Activated CD8-positive, alpha-beta memory T cell treated with anti-CD3 and anti-CD28 coated beads for 24 hours (primary cell): Measurements from ENCODE around the gene ABHD13.
"Not testable (repeated sequence)": the region's sequence is repeated elsewhere in the genome, so short reads cannot be mapped to it uniquely, and the experiment has no call there.

Experiments used
- DNase-seq: peaks from one replicate; pipeline ENCODE4 v3.0.0-alpha.2; 2020

Gene ABHD13

DNA sequence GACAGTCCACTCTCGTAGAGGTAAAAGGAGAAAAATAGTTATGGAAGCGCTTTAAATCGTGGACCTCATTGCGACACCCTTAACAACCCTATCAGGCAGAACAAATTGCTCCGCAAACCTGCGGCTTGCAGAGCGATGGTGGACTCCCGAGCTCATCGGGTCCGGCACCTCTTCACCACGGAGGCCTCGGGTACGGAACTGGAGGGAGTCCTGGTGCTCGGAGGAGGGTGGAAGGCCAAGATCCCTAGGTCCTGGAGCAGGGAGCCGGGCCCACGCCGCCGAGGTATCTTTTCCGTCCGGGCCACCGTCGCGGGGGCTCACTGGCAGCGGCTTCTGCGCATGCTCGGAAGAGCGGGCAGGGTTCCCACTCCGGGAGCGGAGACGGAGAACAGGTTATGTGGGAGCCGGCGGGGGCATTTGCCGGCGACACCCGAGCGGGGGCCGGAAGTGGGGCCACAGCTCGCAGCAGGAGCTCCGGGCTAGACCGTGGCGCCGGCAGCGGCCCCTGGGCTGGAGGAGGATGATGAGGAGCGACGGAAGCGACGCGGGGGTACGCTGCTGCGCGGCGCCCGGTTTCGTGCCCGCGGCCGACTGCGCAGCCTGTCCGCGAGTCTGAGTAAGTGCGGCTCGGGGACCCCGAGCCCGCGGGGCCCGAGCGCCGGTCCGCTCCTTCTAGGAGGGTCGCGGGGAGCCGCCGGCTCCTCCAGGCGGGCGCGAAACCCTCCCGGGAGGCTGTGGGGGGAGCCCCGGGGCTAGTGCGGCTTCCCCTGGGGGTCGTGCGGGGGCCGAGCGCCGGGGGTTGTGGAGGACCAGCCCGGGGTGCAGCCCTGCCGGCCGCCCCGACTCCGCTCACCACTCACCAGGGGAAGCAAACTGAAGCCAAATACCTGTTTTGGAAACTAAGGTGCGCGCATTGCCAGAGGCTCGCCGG lies at the start of gene ABHD13:
ABHD13 (plus strand) TSS at position 349 of the 931 bp plus-strand sequence. CDS start 10,827 bp downstream, outside the sequence.
- DNase-seq, result peak; percentile 97

DNA sequence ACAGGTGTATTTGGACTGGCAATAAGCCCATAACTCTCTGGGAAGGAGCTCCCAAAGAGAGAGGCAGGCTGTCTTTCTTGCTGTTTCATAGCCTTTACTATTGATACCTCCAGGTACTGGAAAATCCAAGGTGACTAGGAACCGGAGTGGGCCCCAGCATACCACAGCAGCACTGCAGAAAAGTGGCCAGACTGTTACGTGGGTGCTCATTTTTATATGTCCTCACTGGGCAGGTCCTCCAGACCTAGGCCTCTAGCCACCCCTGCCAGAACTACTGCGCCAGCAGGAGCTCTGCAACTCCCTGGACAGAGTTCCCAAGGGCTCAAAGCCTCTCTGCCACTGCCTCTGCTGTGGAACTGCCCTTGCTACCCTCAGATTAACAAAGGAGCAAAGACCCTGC lies 49.3 kb upstream of the ABHD13 start:
- DNase-seq, result no peak

- DNase-seq, result peak; percentile 73
Measured at GRCh38 chr13:108176685-108177274, 41.4 kb upstream of the ABHD13 start.

GRCh38 chr13:108178078-108178477 lies 40.1 kb upstream of the ABHD13 start:
- no peak for DNase-seq

GRCh38 chr13:108182652-108183051 lies 35.5 kb upstream of the ABHD13 start:
- no peak for DNase-seq

GRCh38 chr13:108185223-108185622 lies 33.0 kb upstream of the ABHD13 start:
- no peak for DNase-seq

- no peak for DNase-seq
Measured at GRCh38 chr13:108188260-108188659, 29.9 kb upstream of the ABHD13 start.

DNA sequence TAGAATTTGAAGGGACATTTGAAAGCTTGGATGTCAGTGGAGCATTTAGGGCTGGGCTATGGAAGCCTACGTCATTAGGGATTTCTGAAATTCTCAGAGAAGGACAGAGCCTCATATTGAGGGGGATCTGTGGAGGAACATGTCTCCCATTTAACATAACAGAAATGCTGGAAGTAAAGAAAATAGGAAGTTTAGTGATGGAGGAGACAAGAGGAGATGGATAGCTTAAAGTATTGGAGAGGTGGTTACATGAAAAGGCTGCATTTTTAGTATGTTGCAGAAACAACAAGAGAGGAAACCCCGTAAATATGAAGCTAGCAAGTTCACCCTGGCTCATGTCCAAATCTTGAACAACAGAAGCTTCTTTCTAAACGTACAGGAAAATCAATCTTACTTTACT lies 27.3 kb upstream of the ABHD13 start:
- DNase-seq, result no peak

GRCh38 chr13:108193806-108194205 lies 24.4 kb upstream of the ABHD13 start:
- no peak for DNase-seq

- DNase-seq, result no peak
Measured at GRCh38 chr13:108194435-108194936, 23.7 kb upstream of the ABHD13 start.

DNA sequence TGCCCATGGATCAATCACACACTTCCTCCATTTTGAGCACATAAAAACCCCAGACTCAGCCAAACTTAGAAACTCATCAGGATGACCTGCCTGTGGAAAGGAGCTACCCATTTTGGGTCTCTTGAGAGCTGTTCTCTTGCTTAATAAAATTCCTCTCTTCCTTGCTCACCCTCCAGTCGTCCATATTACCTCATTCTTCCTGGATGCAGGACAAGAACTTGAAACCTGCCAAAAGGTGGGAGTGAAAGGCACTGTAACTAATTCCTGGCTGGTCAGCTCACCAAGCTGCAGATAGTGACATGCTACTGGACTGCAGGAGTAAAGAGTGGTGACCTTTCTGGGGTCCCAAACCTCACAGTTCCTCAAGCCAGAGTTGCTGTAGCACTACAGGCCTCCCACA lies 23.0 kb upstream of the ABHD13 start:
- no peak for DNase-seq

DNA sequence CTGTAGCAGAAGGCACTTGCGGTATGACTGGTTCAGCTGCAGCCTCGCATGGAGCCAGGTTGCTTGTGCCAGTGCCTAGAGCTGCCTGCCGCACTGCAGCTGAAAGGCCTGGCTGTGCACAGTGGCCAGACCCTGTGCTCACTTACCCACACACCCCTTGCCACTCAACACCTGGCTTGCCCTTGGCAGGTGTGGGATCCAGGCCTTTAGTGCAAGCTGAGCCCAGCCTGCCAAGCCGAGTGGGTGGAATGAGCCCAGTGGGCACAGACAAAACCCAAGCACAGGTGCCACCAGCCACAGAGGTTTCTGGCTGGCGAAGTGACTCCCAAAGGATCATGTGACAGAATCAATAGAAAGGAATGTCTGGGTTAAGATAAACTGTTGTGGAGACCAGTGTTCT lies 22.3 kb upstream of the ABHD13 start:
- DNase-seq, result no peak

- no peak for DNase-seq
Measured at GRCh38 chr13:108200781-108201398, 17.3 kb upstream of the ABHD13 start.

DNA sequence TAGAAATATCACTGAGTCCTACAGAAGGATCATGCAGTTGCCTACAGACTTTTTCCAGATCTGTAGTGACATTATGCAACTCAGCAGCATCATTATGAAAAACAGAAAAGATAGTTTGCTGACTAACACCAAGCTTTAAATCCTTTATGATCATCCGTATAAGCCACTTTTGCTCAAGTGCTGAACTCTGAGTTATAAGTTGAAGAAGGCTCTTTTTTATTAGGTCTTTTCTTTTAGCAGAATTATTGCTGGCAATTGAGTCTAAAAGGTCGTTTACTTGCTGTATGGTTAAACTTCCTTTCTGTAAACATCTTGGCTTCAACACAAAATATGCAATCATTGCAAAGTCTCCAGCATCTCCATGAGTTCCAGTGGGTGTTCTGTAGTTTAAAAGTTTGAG lies 7.6 kb upstream of the ABHD13 start:
- DNase-seq, result no peak

GRCh38 chr13:108212886-108213285 lies 5.3 kb upstream of the ABHD13 start:
- DNase-seq, result no peak

GRCh38 chr13:108213946-108214345 lies 4.2 kb upstream of the ABHD13 start:
- no peak for DNase-seq

GRCh38 chr13:108214441-108215271 lies 3.5 kb upstream of the ABHD13 start:
- no peak for DNase-seq

DNA sequence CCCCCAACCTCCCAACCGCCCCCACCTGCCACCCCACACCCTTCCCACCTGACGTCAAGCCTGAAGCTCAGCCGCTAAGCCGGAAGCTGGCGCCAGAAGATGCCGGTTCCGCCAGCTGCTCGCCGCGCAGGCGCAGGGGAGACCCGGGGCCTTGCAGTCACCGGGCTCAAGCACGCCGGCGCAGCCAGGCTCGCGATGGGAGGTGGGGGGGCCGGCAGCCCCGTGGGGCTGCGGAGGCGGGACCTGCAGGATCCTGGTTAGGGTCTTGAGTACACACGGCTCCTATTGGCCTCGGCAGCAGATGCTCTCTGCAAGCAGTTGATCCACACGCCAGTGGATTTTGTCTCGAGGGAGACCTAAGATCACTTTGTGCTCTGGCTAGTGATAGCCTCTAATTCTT lies 2.8 kb upstream of the ABHD13 start, which contains the start of gene LIG4:
LIG4 (minus strand) TSS at position 101 of the 400 bp plus-strand sequence. CDS start 4,268 bp downstream, outside the sequence.
- peak; percentile 92 for DNase-seq

- DNase-seq, result not testable (repeated sequence)
Measured at GRCh38 chr13:108217307-108218043, 717 bp upstream of the ABHD13 start.

DNA sequence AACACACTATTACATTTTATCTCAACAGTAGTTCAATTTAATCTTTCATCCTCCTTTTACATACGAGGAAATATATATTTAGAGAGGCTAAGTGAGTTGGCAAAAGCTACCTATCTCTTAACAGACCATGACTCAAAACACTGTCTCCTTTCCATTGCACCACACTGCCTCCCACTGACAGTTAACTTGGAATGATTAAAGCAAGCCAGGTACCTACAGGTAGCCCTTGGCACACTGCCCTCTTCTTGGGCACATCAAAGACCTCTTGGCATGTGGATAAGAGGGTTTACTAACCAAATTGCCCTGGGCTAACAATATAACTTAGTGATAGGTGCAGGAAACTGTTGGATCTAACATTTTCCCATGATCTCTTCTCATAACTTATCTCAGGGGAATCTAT lies 1.8 kb downstream of the ABHD13 start:
- DNase-seq, result no peak

DNA sequence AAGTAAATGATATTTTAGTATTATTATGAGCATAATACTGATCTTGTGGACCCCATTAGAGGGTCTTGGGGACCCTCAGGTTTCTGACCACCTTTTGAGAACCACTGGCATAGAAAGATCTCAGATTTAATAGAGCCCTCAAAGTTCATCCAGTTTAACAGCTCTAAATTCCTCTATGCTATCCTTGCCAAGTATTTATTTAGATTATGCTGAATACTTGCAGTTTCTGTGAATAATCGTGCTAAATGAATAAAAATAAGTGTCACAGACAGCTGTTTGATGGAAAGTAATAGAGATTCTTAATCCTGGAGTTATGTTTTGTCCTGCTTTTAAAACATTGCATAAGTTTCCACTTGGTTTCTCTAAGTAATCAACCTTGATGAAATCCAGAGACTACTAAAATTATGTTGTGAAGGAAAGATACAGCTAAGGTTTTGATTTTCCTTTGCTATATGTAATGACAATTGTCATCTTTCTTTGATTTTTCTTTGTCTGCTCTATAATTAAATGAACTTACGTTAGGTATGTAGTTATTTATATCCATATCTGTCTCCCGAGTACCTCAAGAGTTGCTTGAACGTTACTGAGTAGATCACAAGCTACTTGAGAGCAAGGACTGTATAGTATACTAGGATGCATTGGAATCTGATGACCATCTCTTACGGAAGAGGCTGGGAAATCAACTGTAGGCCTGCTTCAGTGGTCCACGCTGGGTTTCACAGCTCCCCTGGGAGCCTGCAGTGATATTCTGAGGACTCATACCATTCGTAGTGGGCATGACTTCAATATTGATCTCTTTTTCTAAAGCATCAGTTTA lies 5.7 kb downstream of the ABHD13 start:
- DNase-seq, result no peak
